ENCODE results near the gene SS18L1. TPM values are rescaled to one million over a fixed set of nuclear protein-coding genes. Genes with fewer than 3 reads are reported as not detected.

Gene SS18L1
- total RNA-seq, 2 donors from 2014 or later = 10.1 to 17.7 TPM

DNA sequence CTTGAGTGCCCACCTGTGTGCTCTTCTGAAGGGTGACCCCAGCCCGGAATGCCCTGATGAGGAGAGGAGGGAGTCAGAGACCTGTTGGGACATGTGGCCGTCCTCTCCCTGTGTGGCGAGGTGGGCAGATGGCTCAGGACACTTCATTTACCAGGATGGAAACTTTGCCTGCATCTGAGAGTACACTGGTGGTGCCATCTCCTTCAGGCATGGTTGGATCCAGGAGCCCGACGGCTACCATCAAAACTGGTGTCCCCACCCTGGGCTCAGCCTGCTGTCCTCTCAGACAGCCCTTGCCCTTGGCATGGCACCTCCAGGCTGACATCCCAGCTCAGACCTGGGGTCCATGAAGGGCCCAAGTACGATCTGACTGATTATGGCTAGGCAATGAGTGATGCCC, 87.7 kb downstream of the SS18L1 start:
- Histone ChIP-seq H3K27ac (no peak overlapping the region), H3K9ac (ENCODE audit: low read depth in 2 of 2, low read length in 2 of 2) (no peak overlapping the region), H3K9me3 (no peaks in the 10 kb centered on the region), H3K4me3 (no peak overlapping the region), H3K27me3 (no peaks in the 10 kb centered on the region), H3K4me1 (no peaks in the 10 kb centered on the region), H3K36me3 (no peaks in the 10 kb centered on the region)
- TF ChIP-seq, protein P1, sequence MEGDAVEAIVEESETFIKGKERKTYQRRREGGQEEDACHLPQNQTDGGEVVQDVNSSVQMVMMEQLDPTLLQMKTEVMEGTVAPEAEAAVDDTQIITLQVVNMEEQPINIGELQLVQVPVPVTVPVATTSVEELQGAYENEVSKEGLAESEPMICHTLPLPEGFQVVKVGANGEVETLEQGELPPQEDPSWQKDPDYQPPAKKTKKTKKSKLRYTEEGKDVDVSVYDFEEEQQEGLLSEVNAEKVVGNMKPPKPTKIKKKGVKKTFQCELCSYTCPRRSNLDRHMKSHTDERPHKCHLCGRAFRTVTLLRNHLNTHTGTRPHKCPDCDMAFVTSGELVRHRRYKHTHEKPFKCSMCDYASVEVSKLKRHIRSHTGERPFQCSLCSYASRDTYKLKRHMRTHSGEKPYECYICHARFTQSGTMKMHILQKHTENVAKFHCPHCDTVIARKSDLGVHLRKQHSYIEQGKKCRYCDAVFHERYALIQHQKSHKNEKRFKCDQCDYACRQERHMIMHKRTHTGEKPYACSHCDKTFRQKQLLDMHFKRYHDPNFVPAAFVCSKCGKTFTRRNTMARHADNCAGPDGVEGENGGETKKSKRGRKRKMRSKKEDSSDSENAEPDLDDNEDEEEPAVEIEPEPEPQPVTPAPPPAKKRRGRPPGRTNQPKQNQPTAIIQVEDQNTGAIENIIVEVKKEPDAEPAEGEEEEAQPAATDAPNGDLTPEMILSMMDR (IDR thresholded peaks at IDR 0.05) = no peak
- no peak for DNase-seq
- intact Hi-C loops (cut with DNase I) = no loop called here

Other genes with a start within 250 kb of the SS18L1 start
- gene TAF4, start 77.9 kb upstream of the SS18L1 start, total RNA-seq = 10 to 100 TPM; 17.4 to 27.3 TPM
- 10 to 100 TPM; 38.6 to 38.8 TPM for gene LSM14B, start 21.3 kb upstream of the SS18L1 start, total RNA-seq
- gene PSMA7, start 375 bp upstream of the SS18L1 start, total RNA-seq = 100 to 1,000 TPM; 164 to 315 TPM
- gene MTG2, start 39.3 kb downstream of the SS18L1 start, total RNA-seq = 10 to 100 TPM; 30.4 to 46.7 TPM
- not detected for gene HRH3, start 76.5 kb downstream of the SS18L1 start, total RNA-seq
- 100 to 1,000 TPM in 1 of 2 donors, 10 to 100 TPM in 1; 77.3 to 102 TPM for gene OSBPL2, start 94.8 kb downstream of the SS18L1 start, total RNA-seq
- 100 to 1,000 TPM in 1 of 2 donors, 10 to 100 TPM in 1; 70.5 to 109 TPM for gene ADRM1, start 159.2 kb downstream of the SS18L1 start, total RNA-seq
- 10 to 100 TPM; 32.5 to 35.5 TPM for gene LAMA5, start 223.5 kb downstream of the SS18L1 start, total RNA-seq
- 1,000 to 10,000 TPM; 1,359 to 1,579 TPM for gene RPS21, start 243.3 kb downstream of the SS18L1 start, total RNA-seq

All from colonic mucosa (tissue), 4 donors.